GM19455 (cell line): ENCODE results near the gene SIRT6.
"Not testable (repeated sequence)": the region's sequence is repeated elsewhere in the genome, so short reads cannot be mapped to it uniquely, and the experiment has no call there.

ENCODE experiments used
- ATAC-seq: cut with Tn5 transposase; IDR thresholded peaks from one replicate; pipeline ENCODE4 v1.9.1; 2021; ENCODE audit not compliant: unreplicated experiment

SIRT6 gene

DNA sequence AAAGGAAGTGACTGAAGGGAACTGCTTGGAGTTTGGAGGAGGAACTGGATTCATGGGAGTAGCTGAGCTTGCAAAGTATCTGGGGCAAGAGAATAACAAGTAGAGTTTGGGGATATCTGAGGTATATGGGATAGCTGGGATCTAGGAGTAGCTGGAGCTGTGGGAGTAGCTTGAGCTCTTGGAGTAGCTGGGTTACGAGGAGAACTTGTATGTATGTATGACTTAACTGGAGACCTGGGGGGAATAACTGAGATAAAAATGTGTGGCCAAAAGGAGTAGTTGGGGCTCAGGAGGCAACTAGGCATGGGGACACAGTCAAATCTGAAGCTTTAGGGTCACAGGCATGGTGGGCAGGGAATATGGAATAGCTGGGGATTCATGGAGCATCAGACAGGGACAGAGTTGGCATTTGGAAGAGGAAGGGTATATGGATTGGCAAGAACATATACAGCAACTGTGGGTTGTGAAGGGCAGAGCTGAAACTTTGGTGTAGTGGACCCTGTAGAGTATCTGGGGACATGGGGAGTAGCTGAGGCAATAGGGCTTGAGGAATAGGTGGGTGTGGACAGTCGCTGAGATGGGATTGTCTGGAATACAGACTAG lies 18.7 kb upstream of the SIRT6 start:
- ATAC-seq: no peak

DNA sequence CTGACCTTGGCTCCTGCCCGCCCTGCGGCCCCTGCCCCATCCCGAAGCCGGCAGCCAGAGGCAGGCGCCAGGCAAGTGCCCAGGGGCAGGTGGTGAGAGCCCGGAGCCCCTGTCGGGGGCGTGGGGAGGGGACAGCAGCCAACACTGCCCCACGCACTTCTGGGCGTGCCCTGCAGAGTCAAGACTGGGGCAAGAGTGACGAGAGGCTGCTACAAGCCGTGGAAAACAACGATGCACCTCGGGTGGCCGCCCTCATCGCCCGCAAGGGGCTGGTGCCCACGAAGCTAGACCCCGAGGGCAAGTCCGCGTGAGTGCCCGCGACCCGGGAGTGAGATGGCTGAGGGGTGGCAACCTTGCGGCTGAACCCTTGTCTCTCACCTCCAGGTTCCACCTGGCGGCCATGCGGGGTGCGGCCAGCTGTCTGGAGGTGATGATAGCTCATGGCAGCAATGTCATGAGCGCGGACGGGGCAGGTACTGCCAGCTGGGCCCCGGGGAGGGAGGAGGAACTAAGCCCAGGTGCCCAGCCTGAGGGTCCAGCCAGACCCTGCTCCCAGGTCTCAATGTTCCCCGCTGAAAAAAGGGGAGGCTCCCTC lies 17.4 kb upstream of the SIRT6 start:
- no peak for ATAC-seq

DNA sequence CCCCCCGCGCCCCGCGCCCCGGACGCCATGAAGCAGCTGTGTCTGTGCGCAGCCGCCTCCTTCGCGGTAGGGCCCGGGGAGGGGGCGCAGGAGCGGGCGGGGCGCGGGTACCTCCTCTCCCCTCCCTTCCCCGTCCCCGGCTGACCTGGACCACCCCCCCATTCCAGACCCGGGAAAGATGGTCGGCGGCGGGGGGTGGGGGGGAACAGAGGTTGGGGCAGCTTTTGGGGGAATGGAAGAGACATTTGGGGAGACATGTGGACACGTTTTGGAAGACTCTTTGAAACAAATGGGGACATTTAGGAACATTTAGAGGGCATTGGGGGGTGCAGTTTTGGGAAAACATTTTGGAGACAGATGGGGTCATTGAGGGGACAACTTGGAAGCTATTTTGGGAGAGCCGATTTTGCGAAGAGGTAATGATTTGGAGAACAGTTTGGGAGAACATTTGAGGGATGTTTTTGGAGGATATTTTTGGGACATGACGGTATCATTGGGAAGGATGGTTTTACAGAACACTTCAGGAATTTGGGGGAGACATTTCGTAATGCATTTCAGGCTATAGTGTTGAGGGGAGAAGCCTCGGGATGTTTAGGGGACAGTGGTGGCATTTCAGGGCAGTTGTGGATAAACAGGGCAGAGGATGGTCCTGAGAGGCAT lies 16.2 kb upstream of the SIRT6 start:
- no peak for ATAC-seq

DNA sequence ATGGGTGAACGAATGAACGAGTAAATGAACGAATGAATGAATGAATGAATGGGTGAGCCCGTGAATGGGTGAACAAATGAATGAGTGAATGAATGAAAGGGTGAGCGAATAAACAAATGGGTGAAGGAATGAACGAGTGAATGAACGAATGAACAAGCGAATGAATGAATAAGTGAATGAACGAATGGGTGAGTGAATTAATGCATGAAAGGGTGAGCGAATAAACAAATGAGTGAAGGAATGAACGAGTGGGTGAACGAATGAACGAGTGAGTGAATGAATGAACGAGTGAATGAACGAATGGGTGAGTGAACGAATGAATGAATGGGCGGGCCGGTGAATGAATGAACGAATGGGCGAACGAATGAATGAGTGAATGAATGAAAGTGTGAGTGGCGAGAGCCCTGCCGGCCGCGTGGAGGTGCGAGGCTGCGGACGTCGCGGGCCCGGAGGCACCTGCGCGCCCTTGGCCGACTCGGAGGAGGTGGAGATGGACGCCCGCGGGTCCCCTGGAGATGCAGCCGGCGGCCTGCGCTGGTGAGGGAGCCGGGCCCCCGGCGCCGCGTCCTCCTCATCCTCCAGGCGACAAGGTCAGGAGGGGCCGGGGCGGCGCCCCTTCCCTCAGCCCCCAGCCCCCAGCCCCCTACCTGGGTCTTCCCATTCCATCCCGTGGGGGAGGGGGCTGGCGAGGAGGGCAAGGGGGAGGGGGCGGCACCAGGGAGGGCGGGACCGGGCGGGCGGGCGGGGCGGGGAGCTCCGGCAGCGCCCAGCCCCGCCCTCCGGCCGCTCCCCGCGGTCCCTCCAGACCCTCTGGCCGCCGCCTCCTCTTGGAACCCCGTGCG lies 15.5 kb upstream of the SIRT6 start:
- ATAC-seq: no peak

DNA sequence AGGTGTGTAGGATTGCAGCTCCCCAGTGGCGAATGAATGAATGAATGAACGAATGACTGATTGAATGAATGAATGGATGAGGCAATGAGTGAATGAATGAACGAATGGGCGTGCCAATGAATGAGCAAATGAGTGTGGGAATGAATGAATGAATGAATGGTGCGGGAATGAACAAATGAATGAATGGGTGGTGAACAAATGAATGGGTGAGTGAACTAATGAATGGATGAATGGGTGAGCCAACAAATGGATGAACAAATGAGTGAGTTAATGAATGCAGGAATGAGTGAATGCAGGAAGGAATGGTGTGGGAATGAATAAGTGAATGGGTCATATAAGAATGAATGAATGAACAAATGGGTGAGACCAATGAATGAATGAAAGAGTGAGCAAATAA lies 14.9 kb upstream of the SIRT6 start:
- ATAC-seq: no peak

DNA sequence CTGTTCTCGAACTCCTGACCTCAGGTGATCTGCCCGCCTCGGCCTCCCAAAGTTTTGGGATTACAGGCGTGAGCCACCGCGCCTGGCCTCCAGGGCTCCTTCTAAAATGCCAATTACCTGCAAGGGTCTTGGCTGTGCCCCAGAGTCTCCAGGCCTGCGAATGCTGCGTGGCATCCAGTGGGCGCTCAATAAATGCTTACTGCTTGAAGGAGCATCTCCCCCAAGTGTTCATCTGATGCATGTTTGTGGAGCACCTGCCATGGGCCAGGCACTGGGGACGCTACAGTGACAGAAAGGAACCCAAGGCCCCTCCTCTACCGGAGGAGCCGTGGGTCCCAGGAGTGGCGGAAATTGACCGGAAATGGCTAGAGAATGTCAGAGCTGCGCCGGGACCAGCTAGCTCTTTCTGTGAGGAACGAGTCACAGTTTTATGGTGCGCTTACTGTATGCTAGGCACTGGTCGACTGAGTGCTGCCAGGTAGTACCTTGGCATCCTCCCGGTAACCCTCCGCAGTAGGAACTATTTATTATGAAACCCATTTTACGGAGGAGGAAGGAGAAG lies 14.3 kb upstream of the SIRT6 start:
- no peak for ATAC-seq

DNA sequence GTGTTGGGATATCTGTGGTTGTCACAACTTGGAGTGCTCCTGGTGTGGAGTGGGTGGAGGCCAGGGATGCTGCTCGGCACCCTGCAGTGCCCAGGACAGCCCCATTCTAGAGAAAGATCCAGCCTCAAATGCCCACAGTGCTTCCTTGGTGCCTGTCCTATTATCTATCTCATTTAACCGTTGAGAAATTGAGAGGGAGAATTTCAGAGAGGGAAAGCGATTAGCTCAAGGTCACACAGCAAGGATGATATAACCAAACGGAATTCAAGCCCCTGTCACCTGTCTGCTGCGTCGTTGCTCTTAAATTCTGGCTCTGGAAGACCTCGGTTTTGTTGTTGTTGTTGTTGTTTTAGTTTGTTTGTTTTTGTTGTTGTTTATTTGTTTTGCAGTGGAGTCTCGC lies 13.6 kb upstream of the SIRT6 start:
- ATAC-seq: no peak

DNA sequence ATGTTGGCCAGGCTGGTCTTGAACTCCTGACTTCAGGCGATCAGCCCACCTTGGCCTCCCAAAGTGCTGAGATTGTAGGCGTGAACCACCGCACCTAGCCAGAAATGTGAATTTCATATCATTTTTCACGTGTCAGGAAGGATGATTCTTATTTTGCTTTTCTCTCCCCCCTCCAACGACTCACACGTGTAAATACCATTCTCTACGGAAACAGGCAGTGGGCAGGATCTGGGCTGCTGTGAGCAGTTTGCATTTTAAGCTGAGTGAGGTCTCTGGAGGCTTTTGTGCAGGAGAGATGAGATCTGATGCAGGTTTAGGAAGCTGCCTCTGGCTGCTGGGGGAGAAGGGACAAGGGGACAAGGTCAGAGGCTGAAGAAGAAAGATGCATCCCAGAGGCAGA lies 12.0 kb upstream of the SIRT6 start:
- ATAC-seq: no peak

DNA sequence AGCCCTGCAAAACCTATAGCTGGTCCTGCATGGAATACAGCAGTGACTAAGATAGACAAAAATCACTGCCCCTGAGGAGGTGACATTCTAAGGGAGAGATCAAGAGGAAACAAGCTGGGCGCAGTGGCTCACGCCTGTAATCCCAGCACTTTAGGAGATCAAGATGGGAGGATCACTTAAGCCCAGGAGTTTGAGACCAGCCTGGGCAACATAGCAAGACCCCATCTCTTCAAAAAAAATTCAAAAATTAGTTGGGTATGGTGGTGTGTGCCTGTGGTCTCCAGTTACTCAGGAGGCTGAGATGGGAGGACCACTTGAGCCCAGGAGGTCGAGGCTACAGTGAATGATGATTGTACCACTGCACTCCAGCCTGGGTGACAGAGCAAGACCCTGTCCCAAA lies 10.2 kb upstream of the SIRT6 start:
- ATAC-seq: not testable (repeated sequence)

DNA sequence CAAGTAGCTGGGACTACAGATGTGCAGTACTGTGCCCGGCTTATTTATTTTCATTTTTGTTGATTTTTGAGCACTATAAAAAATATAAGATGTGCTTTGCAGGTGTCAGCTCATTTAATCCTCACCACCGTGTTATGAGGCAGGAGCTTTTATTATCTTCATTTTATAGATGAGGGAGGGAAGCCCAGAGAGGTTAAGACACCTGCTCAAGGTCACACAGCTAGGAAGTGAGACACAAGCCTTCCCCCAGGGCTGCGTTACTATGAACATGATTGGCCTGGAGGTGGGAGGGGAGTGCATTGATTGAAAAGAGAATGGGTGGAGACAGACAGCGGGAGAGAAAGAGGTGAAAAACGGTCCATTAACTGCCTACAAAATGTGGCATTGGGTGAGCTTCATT lies 7.3 kb upstream of the SIRT6 start:
- no peak for ATAC-seq

DNA sequence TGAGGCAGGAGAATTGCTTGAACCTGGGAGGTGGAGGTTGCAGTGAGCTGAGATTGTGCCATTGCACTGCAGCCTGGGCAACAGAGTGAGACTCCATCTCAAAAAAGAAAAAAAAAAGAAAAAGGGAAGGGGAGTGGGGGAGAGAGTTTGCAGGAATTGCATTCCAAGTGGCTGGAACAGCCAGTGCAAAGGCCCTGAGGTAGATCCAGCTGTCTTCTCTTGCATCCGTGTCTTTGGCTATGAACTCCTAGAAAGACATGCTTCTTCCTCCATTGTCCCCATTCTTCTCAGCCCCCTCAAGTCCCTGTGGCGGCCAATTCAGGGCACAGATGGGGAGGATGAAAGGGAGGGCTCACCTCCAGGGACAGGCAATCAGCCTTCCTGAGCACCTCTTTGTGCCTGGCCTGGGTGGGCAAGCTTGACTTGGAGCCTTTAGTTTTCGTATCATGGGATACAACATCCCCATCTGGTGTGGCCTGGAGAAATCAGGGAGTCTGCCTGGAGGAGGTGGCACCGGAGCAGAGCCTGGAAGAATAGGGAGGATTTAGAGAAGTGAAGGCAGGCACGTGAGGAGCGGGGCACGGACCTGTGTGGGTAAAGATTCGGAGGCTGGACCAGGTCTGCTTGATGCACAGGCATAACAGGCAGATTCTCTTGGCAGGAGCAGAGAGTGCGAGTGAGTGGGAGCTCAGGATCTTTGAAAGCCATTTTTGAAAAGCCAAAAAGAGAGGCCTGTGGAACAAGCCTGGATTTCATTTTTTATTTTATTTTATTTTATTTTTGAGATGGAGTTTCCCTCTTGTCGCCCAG lies 5.2 kb upstream of the SIRT6 start:
- ATAC-seq: no peak

DNA sequence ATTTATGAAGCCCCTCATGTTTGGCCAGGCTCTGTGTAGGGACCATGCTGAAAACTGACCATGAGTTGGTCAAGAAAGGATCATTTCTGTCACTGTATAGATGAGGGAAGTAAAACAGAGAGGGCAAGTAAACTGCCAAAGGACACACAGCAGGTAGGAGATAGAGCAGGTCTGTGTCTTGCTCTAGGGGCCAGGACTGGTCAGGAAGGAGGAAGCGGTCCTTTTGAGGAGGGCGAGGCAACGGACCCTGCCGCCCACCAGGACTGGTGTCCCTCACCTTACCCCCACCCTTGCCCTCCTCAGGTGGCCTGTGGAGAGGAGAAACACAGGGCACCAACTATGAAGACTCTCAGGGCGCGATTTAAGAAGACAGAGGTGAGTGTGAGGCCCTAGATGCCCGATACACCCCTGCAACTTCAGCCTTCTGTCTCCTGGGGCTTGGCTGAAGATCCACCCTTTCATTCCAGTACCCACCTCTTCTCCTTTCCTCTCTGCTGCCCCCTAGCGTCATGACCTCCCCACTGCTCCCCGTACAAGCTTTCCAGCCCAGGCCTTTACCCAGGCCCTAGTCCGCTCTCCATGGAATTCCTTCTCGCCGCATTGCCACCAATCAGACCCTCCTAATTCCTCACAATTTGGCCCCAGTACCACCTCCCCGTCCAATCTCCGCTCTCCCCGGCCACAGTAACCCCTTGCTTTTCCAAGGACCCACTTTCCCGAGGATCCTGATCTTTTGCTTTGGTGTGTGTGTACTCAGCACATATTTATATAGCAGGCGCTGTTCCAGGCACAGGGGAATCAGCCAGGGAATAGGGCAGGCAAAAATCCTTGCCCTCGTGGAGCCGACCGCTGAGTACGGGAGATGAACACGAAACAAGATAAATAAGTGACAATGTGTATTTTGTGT lies 4.0 kb upstream of the SIRT6 start:
- ATAC-seq: no peak

DNA sequence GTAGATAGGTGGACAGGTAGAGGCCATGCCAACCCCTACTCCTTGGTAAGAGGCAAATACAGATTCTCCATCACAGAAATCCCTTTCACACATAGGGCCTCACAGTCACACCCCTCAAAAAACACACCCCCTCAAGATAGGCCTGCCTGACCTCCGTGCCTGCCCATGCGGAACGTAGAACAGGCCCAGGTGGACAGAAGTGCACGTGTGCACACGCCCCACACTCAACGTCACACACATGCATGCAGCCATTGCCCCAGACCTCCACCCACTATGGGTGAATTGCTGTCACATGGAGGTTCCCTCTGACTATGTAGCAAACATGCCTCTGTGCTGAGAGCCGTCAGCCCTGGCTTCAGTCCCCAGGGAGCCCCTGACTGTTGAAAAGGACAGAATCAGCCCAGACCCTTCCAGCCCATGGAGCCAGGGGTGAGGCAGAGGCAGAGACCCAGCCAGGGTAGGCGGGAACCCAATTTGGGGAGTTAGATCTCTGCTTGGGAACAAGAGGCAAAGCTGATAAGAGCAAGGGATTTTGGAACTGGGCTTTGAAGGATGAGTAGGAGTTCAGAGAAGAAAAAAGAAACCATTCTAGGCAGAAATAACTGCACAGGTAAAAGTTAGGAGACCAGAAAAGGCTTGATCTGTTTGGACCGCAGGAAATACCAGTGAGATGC lies 3.2 kb upstream of the SIRT6 start:
- no peak for ATAC-seq

DNA sequence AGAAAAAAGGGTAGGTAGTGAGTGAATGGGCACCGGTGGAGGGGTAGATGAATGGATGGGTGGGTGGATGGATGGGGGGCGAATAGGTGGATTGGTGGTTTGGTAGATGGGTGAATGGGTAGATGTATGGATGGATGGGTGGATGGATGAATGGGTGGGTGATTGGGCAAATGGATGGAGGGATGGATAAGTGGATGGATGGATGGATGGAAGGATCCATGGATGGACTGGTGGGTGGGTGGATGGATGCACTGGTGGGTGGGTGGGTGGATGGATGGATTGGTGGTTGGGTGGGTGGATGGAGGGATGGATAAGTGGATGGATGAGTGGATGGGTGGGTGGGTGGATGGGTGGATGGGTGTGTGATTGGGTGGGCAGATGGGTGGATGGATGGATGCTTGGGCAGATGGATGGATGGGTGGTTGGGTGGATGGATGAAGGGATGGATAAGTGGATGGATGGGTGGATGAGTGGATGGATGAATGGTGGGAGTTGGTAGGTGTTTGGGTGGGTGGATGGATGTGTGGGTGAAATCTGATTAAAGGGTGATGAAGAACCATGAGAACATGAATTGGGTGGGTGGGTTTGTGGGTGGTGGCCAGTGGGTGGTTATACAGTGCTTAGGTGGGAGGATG lies 2.5 kb upstream of the SIRT6 start:
- no peak for ATAC-seq

DNA sequence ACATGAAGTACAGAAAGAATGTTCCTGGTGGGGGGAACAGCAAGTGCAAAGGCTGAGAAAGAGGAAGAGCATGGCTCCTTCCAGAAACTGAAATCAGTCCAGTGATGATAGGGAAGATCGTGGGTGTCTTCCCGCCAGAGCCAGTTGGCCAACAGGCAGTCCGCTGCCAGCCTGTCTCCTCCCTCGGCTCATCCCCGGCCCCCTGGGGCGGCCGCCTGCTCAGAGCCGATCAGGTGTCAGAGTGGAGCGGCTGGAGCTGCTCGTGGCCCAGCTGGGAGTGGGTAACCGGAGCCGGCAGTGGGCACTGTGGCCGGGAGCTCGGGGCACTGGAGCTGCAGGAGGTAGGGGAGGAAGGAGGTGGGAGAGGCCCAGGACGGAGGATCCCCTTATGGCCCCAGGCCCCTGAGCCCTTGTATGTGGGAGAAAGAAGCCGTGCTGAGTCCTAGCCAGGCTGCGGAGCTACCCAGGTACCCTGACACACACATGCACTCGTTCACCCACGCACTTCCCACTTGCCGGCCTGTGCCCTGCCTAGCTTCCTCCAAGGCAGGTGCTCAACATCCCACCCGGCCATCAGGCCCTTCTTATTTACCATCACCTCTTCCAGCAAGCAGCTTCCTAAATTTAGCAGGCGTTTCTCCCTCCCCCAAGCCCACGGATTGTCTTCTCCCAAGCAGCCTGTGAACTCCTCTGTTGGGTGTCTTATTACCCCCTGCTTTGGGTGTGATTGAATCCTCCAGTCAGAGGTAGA lies 1.8 kb upstream of the SIRT6 start:
- no peak for ATAC-seq

DNA sequence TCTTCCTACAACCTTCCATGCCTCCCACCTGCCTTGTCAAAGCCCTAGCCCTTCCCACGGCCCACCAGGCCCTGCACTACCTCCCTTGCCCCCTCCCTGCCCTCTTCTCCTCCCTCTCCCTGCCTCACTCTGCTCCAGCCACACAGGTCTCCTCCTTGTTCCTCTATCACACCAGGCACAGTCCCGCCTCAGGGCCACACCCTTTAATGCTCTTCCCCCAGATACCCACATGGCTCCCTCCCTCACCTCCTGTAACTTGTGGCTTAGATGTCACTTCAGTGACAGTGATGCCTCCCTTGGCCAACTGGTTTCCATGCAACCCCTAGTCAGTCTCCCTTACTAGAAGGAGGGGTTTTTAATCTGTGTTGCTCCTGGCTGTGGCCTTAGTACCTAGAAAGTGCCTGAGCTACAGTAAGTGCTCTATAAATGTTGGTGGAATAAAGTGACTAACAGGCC lies 1.3 kb downstream of the SIRT6 start:
- no peak for ATAC-seq

DNA sequence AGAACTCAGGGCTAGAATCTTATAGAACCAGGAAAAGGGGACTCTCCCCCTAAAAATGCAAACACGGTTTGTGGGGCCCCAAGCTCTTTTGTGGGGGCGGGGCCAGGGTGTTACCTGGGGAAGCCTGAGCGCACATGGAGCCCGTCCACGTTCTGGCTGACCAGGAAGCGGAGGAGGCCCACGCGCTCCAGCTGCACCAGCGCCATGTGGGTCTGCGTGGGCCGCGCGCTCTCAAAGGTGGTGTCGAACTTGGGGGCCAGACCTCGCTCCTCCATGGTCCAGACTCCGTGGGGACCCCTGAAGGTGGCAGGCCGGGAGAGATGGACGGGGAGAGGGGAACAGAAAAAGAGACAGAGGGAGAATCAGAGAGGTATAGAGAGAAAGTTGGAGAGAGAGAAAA lies 3.4 kb downstream of the SIRT6 start:
- no peak for ATAC-seq

DNA sequence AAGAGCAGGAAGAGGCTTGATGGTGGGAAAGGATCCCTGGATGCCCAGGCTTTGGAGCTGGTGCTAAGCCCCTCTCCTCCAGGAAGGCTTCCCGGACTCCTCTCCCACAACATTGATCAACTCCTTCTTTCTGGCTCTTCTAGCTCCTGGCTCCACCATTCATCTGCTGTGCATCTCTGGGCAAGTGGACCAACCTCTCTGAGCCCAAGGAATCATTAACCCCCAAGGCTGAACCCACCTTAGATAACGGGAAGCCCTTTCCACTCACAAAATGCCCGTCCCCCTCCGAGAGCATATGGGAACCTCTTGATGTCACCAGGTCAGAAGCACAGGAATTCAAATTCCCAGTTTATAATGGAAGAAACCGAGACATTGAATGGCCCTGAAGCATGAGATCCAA lies 5.2 kb downstream of the SIRT6 start:
- ATAC-seq: no peak
